NCI-H82 treated with DMSO at 0.1 percent for 48 hours (cell line): ENCODE data around the gene CAMTA1.
A peak's percentile ranks its signal among the peaks of the same experiment; 100 is the strongest.

ENCODE experiments used
- DNase-seq: peaks from one replicate; lab custom pipeline; 2025; ENCODE audit not compliant: unreplicated experiment; lab: John Stamatoyannopoulos, UW

CAMTA1 gene

DNA sequence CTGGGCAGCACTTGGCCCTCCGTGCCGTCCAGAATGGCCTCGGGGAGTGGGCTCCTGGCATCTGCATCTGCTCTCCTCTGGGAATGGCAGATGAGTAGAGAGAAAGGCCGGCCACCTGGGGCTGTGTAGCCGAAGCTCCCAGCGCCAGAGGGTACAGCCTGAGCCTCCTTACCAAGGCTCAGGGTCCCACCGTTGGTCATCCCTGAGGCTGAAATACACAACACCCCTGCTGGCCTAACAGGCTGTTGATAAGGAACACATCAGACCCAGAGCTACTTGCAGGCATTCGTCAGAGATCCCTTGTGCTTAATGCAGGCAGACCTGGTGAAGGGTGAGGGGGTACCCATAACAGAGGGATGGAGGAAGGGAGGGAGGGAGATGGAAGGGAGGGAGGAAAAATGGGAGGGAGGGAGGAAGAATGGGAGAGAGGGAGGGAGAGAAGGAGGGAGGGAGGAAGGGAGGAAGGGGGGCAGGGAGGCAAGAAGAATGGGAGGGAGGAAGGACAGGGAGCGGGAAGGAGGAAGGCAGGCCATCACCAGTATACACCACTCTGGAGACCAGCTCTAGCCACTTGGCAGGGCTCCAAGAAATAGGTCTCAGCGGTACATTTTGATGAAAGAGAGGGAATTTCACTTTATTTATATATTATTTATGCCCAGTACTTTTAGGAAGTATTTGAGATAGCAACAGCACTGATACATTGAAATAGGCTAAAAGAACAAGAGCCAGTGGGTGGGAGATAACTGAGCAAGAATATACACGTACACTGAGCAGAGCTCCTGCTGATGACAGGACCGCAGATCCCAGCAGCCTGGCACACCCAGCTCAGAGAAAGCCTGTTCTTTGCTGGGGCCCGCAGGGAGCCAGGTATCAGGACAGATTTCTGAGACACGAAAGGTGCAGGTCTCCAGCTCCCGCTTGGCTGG lies 670.8 kb downstream of the CAMTA1 start:
- no peak for DNase-seq

GRCh38 chr1:7456722-7457082 lies 671.4 kb downstream of the CAMTA1 start:
- DNase-seq = no peak

DNA sequence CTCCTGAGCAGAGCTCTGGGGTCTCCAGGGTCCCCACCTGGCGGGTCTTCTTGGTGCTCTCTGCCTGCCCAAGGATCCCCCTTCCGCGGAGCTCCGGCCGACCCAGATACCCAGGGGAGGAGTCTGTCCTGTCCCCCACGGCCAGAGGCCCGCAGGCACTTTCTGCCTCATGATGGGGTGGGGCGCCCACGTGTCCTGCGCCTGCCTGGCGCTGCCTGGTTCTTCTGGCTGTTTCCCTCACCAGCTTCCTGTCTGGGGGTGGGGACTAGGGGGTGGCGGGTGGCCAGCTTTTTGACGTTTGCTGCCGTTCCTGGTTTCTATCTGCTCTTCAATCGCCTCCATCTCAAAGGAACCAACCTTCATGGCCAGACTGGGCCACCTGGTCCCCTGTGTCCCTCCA lies 672.6 kb downstream of the CAMTA1 start:
- no peak for DNase-seq

- peak; percentile 79 for DNase-seq
Measured at GRCh38 chr1:7458946-7459345, 673.7 kb downstream of the CAMTA1 start.

GRCh38 chr1:7459914-7460313 lies 674.7 kb downstream of the CAMTA1 start:
- no peak for DNase-seq

DNA sequence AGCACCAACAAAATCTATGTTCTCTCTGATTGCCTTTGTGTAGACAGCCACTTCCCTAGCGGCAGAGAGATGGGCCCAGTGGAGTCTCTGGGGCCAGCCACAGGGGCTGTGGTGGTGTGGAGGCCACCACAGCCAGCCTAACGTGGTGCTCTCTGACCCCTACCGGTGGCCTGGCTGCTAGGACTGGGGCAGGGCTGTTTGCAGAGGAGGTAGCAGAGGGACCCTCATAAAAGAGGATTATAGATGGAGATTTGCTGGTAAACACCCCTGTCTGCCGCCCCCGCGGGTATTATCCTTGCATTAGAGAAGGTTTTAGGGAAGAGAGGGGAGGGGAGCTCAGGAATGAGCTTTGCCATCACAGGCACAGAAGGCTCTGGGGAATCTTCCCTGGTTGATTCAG lies 675.6 kb downstream of the CAMTA1 start:
- peak; percentile 98 for DNase-seq

GRCh38 chr1:7462617-7463016 lies 677.4 kb downstream of the CAMTA1 start:
- DNase-seq = no peak

DNA sequence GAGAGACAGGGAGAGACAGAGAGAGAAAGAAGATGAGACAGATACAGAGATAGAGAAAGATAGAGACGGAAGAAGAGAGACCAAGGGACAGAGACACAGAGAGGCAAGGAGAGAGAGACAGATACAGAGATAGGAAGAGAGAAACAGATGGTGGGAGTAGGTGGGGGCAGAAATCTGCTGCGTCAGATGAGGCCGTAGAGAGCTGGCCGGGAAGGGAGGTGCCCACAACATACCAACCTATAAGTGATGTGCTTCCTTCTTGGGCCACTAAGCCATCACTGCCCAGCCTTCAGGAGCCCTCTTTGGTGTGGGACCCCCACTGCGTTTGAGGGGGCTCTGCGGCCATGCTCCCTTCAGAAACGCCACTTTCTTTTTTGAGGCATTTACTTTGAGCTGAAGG lies 678.3 kb downstream of the CAMTA1 start:
- DNase-seq = peak; percentile 63

- DNase-seq = no peak
Measured at GRCh38 chr1:7464736-7465135, 679.5 kb downstream of the CAMTA1 start.

- DNase-seq = no peak
Measured at GRCh38 chr1:7467476-7468175, 682.4 kb downstream of the CAMTA1 start.

DNA sequence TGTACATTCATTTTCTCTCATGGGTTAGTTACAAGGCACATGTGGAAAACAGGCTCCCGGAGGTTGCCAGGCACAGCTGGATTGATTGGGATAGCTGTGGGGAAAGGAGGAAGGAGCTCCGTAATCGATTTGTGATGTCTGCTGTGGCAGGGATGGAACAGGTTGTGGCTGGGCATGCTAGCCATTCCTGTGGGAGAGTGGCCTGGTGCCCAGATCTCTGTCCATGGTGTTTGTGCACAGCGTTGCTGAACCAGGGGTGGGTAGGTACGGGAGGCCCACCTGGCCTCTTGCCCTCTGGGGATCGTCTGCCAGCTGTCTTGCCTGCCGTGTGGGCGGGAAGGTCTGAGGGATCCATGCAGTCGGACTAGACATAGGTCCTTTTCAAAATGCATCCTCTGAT lies 683.0 kb downstream of the CAMTA1 start:
- no peak for DNase-seq

GRCh38 chr1:7469255-7469938 lies 684.1 kb downstream of the CAMTA1 start:
- DNase-seq = no peak

DNA sequence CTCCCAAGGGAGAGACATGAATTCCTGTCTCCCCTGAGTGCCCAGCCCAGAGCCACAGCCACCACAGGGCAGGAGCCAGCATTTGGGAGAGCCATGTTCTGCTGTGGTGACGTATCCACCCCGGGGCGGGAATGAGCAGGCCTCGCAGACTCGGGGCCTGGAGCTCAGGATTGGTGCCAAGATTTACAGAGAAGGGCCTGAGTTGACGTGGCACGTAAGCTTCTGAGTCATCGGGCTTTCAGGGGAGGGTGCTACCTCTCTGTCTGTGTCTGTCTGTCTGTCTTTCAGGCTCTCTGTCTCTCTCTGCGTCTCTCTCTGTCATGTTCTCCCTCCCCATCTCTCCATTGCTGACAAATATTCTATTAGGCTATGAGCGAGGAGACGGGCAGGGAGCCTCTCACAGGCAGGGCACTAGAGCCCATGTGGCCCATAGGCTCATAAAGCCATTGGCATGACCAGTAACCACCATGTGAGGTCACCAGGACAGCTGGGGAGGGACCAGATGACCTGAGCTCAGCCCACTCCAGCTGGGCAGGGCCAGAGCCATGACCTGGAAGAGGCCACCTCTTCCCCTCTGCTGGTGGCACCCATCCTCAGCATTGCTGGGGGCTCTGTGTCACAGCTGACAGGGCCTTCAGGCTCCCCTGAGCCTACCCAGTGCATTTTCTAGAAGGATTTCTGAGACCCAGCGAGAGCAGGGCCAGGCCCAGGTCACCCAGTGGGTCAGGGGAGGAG lies 685.8 kb downstream of the CAMTA1 start:
- no peak for DNase-seq

DNA sequence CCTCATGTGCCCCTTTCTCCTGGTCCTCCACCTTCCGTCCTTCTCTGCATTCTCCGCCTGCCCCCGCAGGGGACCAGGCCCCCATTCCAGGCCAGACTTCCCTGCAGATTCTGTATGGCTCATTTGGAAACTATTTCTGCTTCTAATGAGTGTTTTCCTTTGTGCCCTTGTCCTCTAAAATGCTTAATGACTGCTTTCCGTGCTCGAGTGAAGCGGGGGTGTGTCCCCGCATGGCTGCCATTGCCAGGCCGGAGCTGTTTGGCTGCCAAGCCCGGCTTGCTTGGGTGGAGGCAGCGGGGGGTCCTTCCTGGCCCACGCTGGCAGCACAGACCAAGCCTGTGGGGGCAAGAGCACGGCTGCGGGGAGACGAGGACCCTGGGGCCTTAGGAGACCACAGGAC lies 686.6 kb downstream of the CAMTA1 start:
- no peak for DNase-seq

DNA sequence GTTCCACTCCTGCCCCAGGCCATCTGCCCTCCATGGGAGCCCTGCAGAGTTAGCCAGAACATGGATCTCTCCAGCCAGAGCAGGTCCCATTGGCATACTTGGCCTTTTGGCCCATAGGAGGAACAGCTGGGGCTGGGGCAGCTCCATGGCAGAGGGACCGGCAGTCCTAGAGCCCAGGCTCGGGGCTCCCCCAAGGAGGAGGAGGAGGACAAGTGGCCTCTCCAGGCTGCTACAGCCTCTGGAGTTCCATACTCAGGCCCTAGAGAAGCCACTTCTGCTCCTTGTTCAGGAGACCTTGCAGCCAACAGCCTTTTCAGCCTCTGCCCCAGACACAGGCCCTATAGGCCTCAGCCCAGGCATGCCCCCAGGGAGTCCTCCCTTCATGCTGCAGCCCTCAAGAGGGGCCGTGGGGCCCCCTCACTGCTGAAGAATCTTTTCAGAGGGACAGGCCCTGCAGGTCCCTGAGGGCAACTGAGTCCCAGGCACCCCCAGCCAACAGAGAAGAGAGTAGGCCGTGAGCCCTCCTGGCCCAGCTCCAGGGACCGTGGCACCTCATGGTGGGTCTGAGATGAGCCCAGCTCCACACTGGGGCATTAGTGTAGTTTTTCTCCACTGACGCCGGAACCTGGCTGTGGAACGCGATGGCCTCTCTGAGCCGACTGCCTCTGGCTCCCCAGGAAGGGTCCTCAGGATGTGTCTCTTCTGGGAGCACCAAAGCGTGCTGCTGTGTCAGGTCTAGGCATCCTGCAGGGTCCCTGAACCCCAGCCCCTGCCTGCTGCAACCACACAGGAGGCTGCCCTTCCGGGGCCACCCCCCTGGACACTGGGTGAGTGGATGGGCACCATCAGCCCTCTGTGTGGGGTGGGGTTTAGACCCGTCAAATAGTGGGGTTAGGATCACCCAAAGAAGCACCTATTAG lies 688.2 kb downstream of the CAMTA1 start:
- no peak for DNase-seq

DNA sequence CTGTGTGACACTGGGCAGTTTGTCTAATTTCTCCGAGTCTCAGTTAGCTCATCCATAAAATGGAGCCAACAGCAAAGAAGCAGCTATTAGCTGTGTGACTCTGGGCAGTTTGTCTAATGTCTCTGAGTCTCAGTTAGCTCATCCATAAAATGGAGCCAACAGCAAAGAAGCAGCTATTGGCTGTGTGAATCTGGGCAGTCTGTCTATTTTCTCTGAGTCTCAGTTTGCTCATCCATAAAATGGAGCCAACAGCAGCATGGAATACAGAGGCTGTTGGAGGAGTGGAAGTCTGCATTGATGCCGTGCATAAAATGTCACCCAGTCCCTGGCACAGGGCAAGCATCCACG lies 688.9 kb downstream of the CAMTA1 start:
- no peak for DNase-seq

GRCh38 chr1:7474786-7475502 lies 689.7 kb downstream of the CAMTA1 start:
- DNase-seq = peak; percentile 24

DNA sequence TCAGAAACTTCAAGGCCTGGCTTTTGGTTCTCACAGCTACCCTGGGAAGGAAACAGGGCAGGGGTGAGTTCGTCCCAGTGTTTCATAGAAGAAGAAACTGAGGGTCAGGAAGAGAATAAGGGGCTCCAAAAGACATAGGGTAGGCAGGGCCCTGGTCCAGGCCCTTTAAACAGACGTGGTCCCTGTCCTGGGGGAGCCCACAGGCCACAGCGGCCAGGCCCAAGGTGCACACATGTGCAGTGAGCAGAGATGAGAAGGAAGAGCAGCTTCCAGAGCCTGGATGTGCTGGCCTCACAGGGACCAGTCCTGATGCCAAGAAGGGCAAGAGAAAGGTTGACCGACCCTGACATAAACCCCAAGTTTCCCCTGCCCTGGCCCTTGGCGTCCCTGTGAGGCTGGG lies 690.4 kb downstream of the CAMTA1 start:
- DNase-seq = no peak

- no peak for DNase-seq
Measured at GRCh38 chr1:7476402-7476801, 691.1 kb downstream of the CAMTA1 start.
